Hematopoietic multipotent progenitor cell (in vitro differentiated cells): ENCODE data around the gene CASP1. TPM values are rescaled to one million over a fixed set of nuclear protein-coding genes. Genes with fewer than 3 reads are reported as not detected.
"Not testable (repeated sequence)": the region's sequence is repeated elsewhere in the genome, so short reads cannot be mapped to it uniquely, and the experiment has no call there.

Source experiments
- DNase-seq, 3 donors: peaks; one replicate each; pipeline ENCODE4 v3.0.0-alpha.2; 2011 to 2015; ENCODE audit warnings: low read depth in 2 of 3, low spot score in 2 of 3
- total RNA-seq: library from RNA; depleted of rRNA; stranded (reverse); fragments of >200 nt; gene quantifications from one replicate; pipeline ENCODE4 v1.2.3, GENCODE V29; 2012

Gene CASP1
- total RNA-seq, 1 donor: 13.5 TPM

- no peak for DNase-seq
Observed at GRCh38 chr11:105046898-105047579, 12.1 kb upstream of the CASP1 start.

- DNase-seq: no peak
Observed at GRCh38 chr11:105045676-105046296, 10.8 kb upstream of the CASP1 start.

GRCh38 chr11:105044557-105045524 lies 9.9 kb upstream of the CASP1 start, which contains the start of gene CARD16:
Gene CARD16, minus strand, starts transcription at chr11:105045335. Its CDS starts 38 bp downstream, at chr11:105045297.
- DNase-seq: peak in 2 of 3 donors; percentile 46 to 66

GRCh38 chr11:105042178-105042577 lies 7.2 kb upstream of the CASP1 start:
- DNase-seq: no peak

GRCh38 chr11:105040703-105041102 lies 5.8 kb upstream of the CASP1 start:
- no peak for DNase-seq

GRCh38 chr11:105034388-105034787 lies 556 bp downstream of the CASP1 start:
- DNase-seq: not testable (repeated sequence)

GRCh38 chr11:105033781-105034180 lies 1.2 kb downstream of the CASP1 start:
- no peak for DNase-seq

GRCh38 chr11:105033343-105033742 lies 1.6 kb downstream of the CASP1 start:
- DNase-seq: no peak

- DNase-seq: no peak
Observed at GRCh38 chr11:105032495-105032894, 2.4 kb downstream of the CASP1 start.

- peak in 1 of 3 donors; percentile 42 for DNase-seq
Observed at GRCh38 chr11:105027678-105028077, 7.3 kb downstream of the CASP1 start.

GRCh38 chr11:105024394-105024793 lies 10.6 kb downstream of the CASP1 start:
- DNase-seq: no peak

- DNase-seq: peak in 1 of 3 donors; percentile 46
Observed at GRCh38 chr11:105023003-105023402, 11.9 kb downstream of the CASP1 start, which contains the start of gene CASP5. Gene CASP5, minus strand, starts transcription at chr11:105023168. Its CDS starts 32 bp downstream, at chr11:105023136.

- no peak for DNase-seq
Observed at GRCh38 chr11:105022527-105022926, 12.4 kb downstream of the CASP1 start.

GRCh38 chr11:105007463-105007862 lies 27.5 kb downstream of the CASP1 start:
- no peak for DNase-seq

- no peak for DNase-seq
Observed at GRCh38 chr11:105005451-105005845, 29.5 kb downstream of the CASP1 start.

GRCh38 chr11:105004021-105004420 lies 30.9 kb downstream of the CASP1 start:
- DNase-seq: no peak

- no peak for DNase-seq
Observed at GRCh38 chr11:105003151-105003550, 31.8 kb downstream of the CASP1 start.

GRCh38 chr11:105000797-105001196 lies 34.1 kb downstream of the CASP1 start:
- DNase-seq: peak; percentile 12 to 33 (median 17)

- peak in 1 of 3 donors; percentile 25 for DNase-seq
Observed at GRCh38 chr11:105000167-105000566, 34.8 kb downstream of the CASP1 start.

GRCh38 chr11:104999721-105000120 lies 35.2 kb downstream of the CASP1 start:
- DNase-seq: no peak

- peak in 1 of 3 donors; percentile 2 for DNase-seq
Observed at GRCh38 chr11:104997288-104997687, 37.7 kb downstream of the CASP1 start.
